NCI-H226 (cell line): ENCODE measurements around the gene KCNG2.
A peak's percentile ranks its signal among the peaks of the same experiment; 100 is the strongest.
"Not testable (repeated sequence)": the region's sequence is repeated elsewhere in the genome, so short reads cannot be mapped to it uniquely, and the experiment has no call there.

Source experiments
- DNase-seq: peaks from one replicate; pipeline ENCODE4 v3.0.0-alpha.2; 2015

Gene KCNG2

GRCh38 chr18:79855147-79855933 is 57.6 kb downstream of the KCNG2 start:
- no peak for DNase-seq

- DNase-seq = no peak
These were observed 58.6 kb downstream of the KCNG2 start for GRCh38 chr18:79856119-79857007.

- DNase-seq = peak; percentile 26
These were observed 59.4 kb downstream of the KCNG2 start for GRCh38 chr18:79857082-79857671.

- DNase-seq = no peak
These were observed 61.6 kb downstream of the KCNG2 start for GRCh38 chr18:79859314-79859713.

- DNase-seq = no peak
These were observed 63.9 kb downstream of the KCNG2 start for GRCh38 chr18:79861687-79862086.

GRCh38 chr18:79862562-79862961 is 64.8 kb downstream of the KCNG2 start:
- no peak for DNase-seq

GRCh38 chr18:79863161-79864005 is 65.6 kb downstream of the KCNG2 start:
- DNase-seq = no peak

GRCh38 chr18:79864006-79864725 is 66.4 kb downstream of the KCNG2 start:
- DNase-seq = no peak

GRCh38 chr18:79864955-79865354 is 67.2 kb downstream of the KCNG2 start:
- not testable (repeated sequence) for DNase-seq

- not testable (repeated sequence) for DNase-seq
These were observed 68.2 kb downstream of the KCNG2 start for GRCh38 chr18:79865951-79866350.

GRCh38 chr18:79866889-79867574 is 69.3 kb downstream of the KCNG2 start:
- no peak for DNase-seq

- DNase-seq = no peak
These were observed 69.9 kb downstream of the KCNG2 start for GRCh38 chr18:79867666-79868065.

GRCh38 chr18:79868168-79868784 is 70.5 kb downstream of the KCNG2 start:
- DNase-seq = no peak

- no peak for DNase-seq
These were observed 71.2 kb downstream of the KCNG2 start for GRCh38 chr18:79868811-79869541.

- DNase-seq = no peak
These were observed 72.0 kb downstream of the KCNG2 start for GRCh38 chr18:79869591-79870300.

GRCh38 chr18:79870301-79871025 is 72.7 kb downstream of the KCNG2 start:
- no peak for DNase-seq

GRCh38 chr18:79871026-79871390 is 73.3 kb downstream of the KCNG2 start:
- DNase-seq = no peak

- no peak for DNase-seq
These were observed 73.8 kb downstream of the KCNG2 start for GRCh38 chr18:79871481-79872091.
